ENCODE measurements around the gene ISM1.

ISM1 gene

GRCh38 chr20:13313201-13313600, 92.1 kb downstream of the ISM1 start:
- no peak for DNase-seq (ENCODE audit: low read depth in 2 of 2)

GRCh38 chr20:13317439-13317838, 96.4 kb downstream of the ISM1 start:
- DNase-seq (ENCODE audit: low read depth in 2 of 2) = no peak

GRCh38 chr20:13318871-13319521, 97.9 kb downstream of the ISM1 start:
- no peak for DNase-seq (ENCODE audit: low read depth in 2 of 2)

GRCh38 chr20:13320702-13321101, 99.6 kb downstream of the ISM1 start:
- DNase-seq (ENCODE audit: low read depth in 2 of 2) = no peak

GRCh38 chr20:13321416-13321815, 100.3 kb downstream of the ISM1 start:
- DNase-seq (ENCODE audit: low read depth in 2 of 2) = no peak

- no peak for DNase-seq (ENCODE audit: low read depth in 2 of 2)
Measured at GRCh38 chr20:13322198-13322597, 101.1 kb downstream of the ISM1 start.

GRCh38 chr20:13322621-13323020, 101.5 kb downstream of the ISM1 start:
- DNase-seq (ENCODE audit: low read depth in 2 of 2) = no peak

GRCh38 chr20:13325033-13325432, 104.0 kb downstream of the ISM1 start:
- no peak for DNase-seq (ENCODE audit: low read depth in 2 of 2)

- no peak for DNase-seq (ENCODE audit: low read depth in 2 of 2)
Measured at GRCh38 chr20:13325796-13326340, 104.8 kb downstream of the ISM1 start.

- DNase-seq (ENCODE audit: low read depth in 2 of 2) = no peak
Measured at GRCh38 chr20:13331536-13331935, 110.5 kb downstream of the ISM1 start.

- DNase-seq (ENCODE audit: low read depth in 2 of 2) = no peak
Measured at GRCh38 chr20:13333036-13333435, 112.0 kb downstream of the ISM1 start.

GRCh38 chr20:13333793-13334192, 112.7 kb downstream of the ISM1 start:
- DNase-seq (ENCODE audit: low read depth in 2 of 2) = no peak

- DNase-seq (ENCODE audit: low read depth in 2 of 2) = no peak
Measured at GRCh38 chr20:13336308-13337089, 115.4 kb downstream of the ISM1 start.

GRCh38 chr20:13337090-13337784, 116.2 kb downstream of the ISM1 start:
- DNase-seq (ENCODE audit: low read depth in 2 of 2) = no peak

- DNase-seq (ENCODE audit: low read depth in 2 of 2) = no peak
Measured at GRCh38 chr20:13338097-13338661, 117.1 kb downstream of the ISM1 start.

GRCh38 chr20:13338999-13339411, 117.9 kb downstream of the ISM1 start:
- no peak for DNase-seq (ENCODE audit: low read depth in 2 of 2)

- DNase-seq (ENCODE audit: low read depth in 2 of 2) = no peak
Measured at GRCh38 chr20:13340088-13340487, 119.0 kb downstream of the ISM1 start.

- DNase-seq (ENCODE audit: low read depth in 2 of 2) = no peak
Measured at GRCh38 chr20:13341737-13342393, 120.8 kb downstream of the ISM1 start.

- DNase-seq (ENCODE audit: low read depth in 2 of 2) = no peak
Measured at GRCh38 chr20:13342469-13343242, 121.6 kb downstream of the ISM1 start.

- no peak for DNase-seq (ENCODE audit: low read depth in 2 of 2)
Measured at GRCh38 chr20:13344671-13345070, 123.6 kb downstream of the ISM1 start.
